Right lobe of liver (tissue), 6 donors: ENCODE measurements around the gene C2CD3. TPM values are rescaled to one million over a fixed set of nuclear protein-coding genes. Genes with fewer than 3 reads are reported as not detected.

Experiments
- ATAC-seq, 4 donors: fragments of 200-7000 bp; cut with Tn5 transposase; one replicate each; pipeline ENCODE4 v1.9.1; 2020; ENCODE audit warnings: mild to moderate bottlenecking in 4 of 4, moderate library complexity in 4 of 4
- DNase-seq, 3 donors: peaks; one replicate each; pipeline ENCODE4 v3.0.0-alpha.2; 2020
- H3K27ac ChIP-seq, 3 donors: fragments of 200-600 bp; one replicate each; pipeline ENCODE4 v1.8.0; 2022
- H3K27me3 ChIP-seq, 2 donors: fragments of 200-600 bp; one replicate each; pipeline ENCODE4 v1.8.0; 2022
- H3K36me3 ChIP-seq, 4 donors: fragments of 200-600 bp; sonication (generic) in 1 of 4; one replicate each; pipeline versions ENCODE4 v1.5.1 to v1.8.0; 2017 to 2022; ENCODE audit warnings: control low read depth in 1 of 4
- H3K4me1 ChIP-seq, 4 donors: fragments of 200-600 bp; sonication (generic) in 1 of 4; one replicate each; pipeline versions ENCODE4 v1.5.1 to v1.8.0; 2017 to 2022; ENCODE audit warnings: control low read depth in 1 of 4
- H3K4me3 ChIP-seq, 3 donors: fragments of 200-600 bp; one replicate each; pipeline ENCODE4 v1.8.0; 2022
- H3K9me3 ChIP-seq, 4 donors: fragments of 200-600 bp; sonication (generic) in 1 of 4; one replicate each; pipeline versions ENCODE4 v1.5.1 to v1.8.0; 2017 to 2022; ENCODE audit warnings: control low read depth in 1 of 4
- CTCF ChIP-seq, 4 donors: fragments of 200-600 bp in 3 of 4; fragments of 450-650 bp in 1 of 4; IDR thresholded peaks; one replicate each; pipeline versions ENCODE4 v1.5.1 to v1.8.0; 2016 to 2022; ENCODE audit warnings: antibody characterized with exemption in 4 of 4, mild to moderate bottlenecking in 2 of 4
- POLR2A ChIP-seq: fragments of 450-650 bp; IDR thresholded peaks from one replicate; pipeline ENCODE4 v1.6.1; 2017; ENCODE audit warnings: antibody characterized with exemption, mild to moderate bottlenecking
- WGBS: methylation state at CpG from one replicate; pipeline ENCODE4 v1.1.6; 2018; ENCODE audit warnings: low coverage, low lambda C conversion rate; ENCODE audit not compliant: insufficient coverage; ENCODE audit errors: missing lambda C conversion rate; 5-methylcytosine and 5-hydroxymethylcytosine counted together
- intact Hi-C, 2 donors: fragments of 100-400 bp; cut with DNase I; formaldehyde crosslinking; loops; one replicate each; pipeline versions ENCODE4 v1.11.2 to v1.14.1; 2022
- long read RNA-seq: library from polyadenylated mRNA; unstranded; transcript quantifications from one replicate; pipeline ENCODE4 v2.0.0, GENCODE V29; 2019
- total RNA-seq, 6 experiments: library from RNA; depleted of rRNA in 2 of 6; stranded (reverse); fragments of >200 nt in 2 of 6; fragmentation: NEBNext Ultra II Directional in 3 of 6; extraction: Animal tissue kit (Norgen Biotek cat#: 25700) in 3 of 6; gene quantifications; one replicate each; pipeline versions ENCODE4 v1.1.0 to v1.2.4, GENCODE V29; 2016 to 2023
- donor health status: DM: no; HTN: yes; CAD: no.
- donor health status: DM: no; HTN: no; CAD: no.
- donor health status: DM: no; HTN: no; CAD: no.
- donor health status: DM: no; HTN: yes; CAD: no.
- donor health status: DM: no; HTN: yes; CAD: no.

Gene C2CD3
- total RNA-seq: 1 to 10 TPM; 4.8 to 9.6 (median 7.4) TPM
- long read RNA-seq, partial matches to known transcripts: 0 of 1 reads
- long read RNA-seq, other reads (novel, unspliced or antisense): 1 of 1 reads

GRCh38 chr11:74170694-74171629 is at the start of gene C2CD3, which contains the start of gene PPME1:
C2CD3 (minus strand) TSS chr11:74171002; CDS start chr11:74170792, 210 bp downstream.
PPME1 (plus strand) TSS chr11:74171289; CDS start chr11:74171422, 133 bp downstream.
- peaks cover 0 to 13% (median 0%) of the 10 kb centered on the region in 4 donors for H3K36me3 ChIP-seq
- DNase-seq (peak; percentile 97 to 99 (median 99)), ATAC-seq (peak; percentile 96 to 98 (median 97))
- peak within 1 kb of the TSS; percentile 49 to 74 (median 73) for H3K27ac ChIP-seq
- under 1% methylated on average over 43 of the region's 68 CpGs for WGBS
- TF ChIP-seq CTCF (IDR thresholded peaks at IDR 0.05): peak in 3 of 4 donors; percentile 26 to 39 (median 37)
- TF ChIP-seq POLR2A: peak; percentile 79
- no peaks in the 10 kb centered on the region for H3K9me3 ChIP-seq
- H3K4me1 ChIP-seq: peaks cover 0 to 19% (median 4%) of the 10 kb centered on the region in 4 donors
- H3K27me3 ChIP-seq: no peaks in the 10 kb centered on the region
- H3K4me3 ChIP-seq: peak within 1 kb of the TSS; percentile 60 to 83 (median 75)
- intact Hi-C loops: no loop called here

GRCh38 chr11:74220376-74220775 is 49.6 kb upstream of the C2CD3 start:
- H3K4me1 ChIP-seq: no peaks in the 10 kb centered on the region
- no peaks in the 10 kb centered on the region for H3K27me3 ChIP-seq
- 90% methylated on average over 1 of the region's 1 CpG for WGBS
- no peak for ATAC-seq
- no peak overlapping the region for H3K4me3 ChIP-seq
- no peak overlapping the region for H3K27ac ChIP-seq
- no peak for DNase-seq
- no peaks in the 10 kb centered on the region for H3K36me3 ChIP-seq
- H3K9me3 ChIP-seq: no peaks in the 10 kb centered on the region
- intact Hi-C loops: no loop called here
- TF ChIP-seq POLR2A (no peak), CTCF (IDR thresholded peaks at IDR 0.05) (no peak)

GRCh38 chr11:74212533-74212932 is 41.7 kb upstream of the C2CD3 start:
- H3K27me3 ChIP-seq: no peaks in the 10 kb centered on the region
- ATAC-seq: no peak
- 100% methylated on average over 2 of the region's 2 CpGs for WGBS
- TF ChIP-seq POLR2A (no peak), CTCF (IDR thresholded peaks at IDR 0.05) (no peak)
- H3K9me3 ChIP-seq: no peaks in the 10 kb centered on the region
- no peaks in the 10 kb centered on the region for H3K36me3 ChIP-seq
- DNase-seq: no peak
- H3K27ac ChIP-seq: no peak overlapping the region
- no peaks in the 10 kb centered on the region for H3K4me1 ChIP-seq
- intact Hi-C loops: no loop called here
- H3K4me3 ChIP-seq: no peak overlapping the region

GRCh38 chr11:74208507-74208906 is 37.7 kb upstream of the C2CD3 start:
- DNase-seq (no peak), ATAC-seq (no peak)
- Histone ChIP-seq H3K27ac (no peak overlapping the region), H3K9me3 (no peaks in the 10 kb centered on the region), H3K36me3 (peaks cover 0 to 14% (median 0%) of the 10 kb centered on the region in 4 donors), H3K4me1 (no peaks in the 10 kb centered on the region), H3K4me3 (no peak overlapping the region), H3K27me3 (no peaks in the 10 kb centered on the region)
- intact Hi-C loops: no loop called here
- TF ChIP-seq POLR2A: no peak
- TF ChIP-seq CTCF (IDR thresholded peaks at IDR 0.05): no peak
